WTC11 (cell line): ENCODE data around the gene CD302.

ENCODE experiments used
- CBFB ChIP-seq: sonication (generic); formaldehyde crosslinking; IDR thresholded peaks from 2 replicates; pipeline ENCODE4 v1.8.1; 2022; ENCODE audit warnings: mild to moderate bottlenecking, low read depth, missing genetic modification reagents
- IRF1 ChIP-seq: sonication (generic); formaldehyde crosslinking; IDR thresholded peaks from 2 replicates; pipeline ENCODE4 v1.8.0; 2023; ENCODE audit warnings: missing genetic modification reagents

DNA sequence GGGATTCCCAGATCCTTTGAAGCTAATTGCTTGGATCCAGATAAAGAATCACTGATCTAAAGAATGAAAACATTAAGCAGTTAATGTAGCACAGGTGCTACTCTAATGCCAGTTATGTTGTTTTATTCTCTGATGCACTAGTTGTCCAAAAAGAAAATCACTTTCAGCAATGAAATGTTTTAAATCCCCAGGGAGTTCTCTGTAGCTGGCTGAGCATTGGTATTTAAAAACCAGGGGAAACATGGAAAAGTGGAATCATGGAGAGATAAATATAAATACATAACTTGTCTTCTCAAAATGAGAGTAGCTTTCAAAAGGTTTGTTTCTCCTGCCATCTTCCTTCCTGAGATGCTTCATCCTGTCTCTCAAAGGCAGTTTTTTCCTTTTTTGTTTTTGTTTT is 37.7 kb downstream of the CD302 start:
- TF ChIP-seq IRF1 (CRISPR knock-in tag) (no peak), CBFB (no peak)
